NT2/D1 (cell line): ENCODE results near the gene RAB26.

Experiments
- SUZ12 ChIP-seq: IDR thresholded peaks from 2 replicates; pipeline ENCODE4 v1.6.1; 2011; ENCODE audit not compliant: insufficient read length, insufficient read depth; ENCODE audit errors: extremely low read depth
- YY1 ChIP-seq: IDR thresholded peaks from 2 replicates; pipeline ENCODE4 v1.6.1; 2011; ENCODE audit not compliant: insufficient read length, insufficient read depth
- ZNF274 ChIP-seq: IDR thresholded peaks from 2 replicates; pipeline ENCODE4 v1.6.1; 2011; ENCODE audit warnings: mild to moderate bottlenecking, low read depth, low read length

GRCh38 chr16:2147981-2148671 is at the start of gene RAB26:
- TF ChIP-seq YY1 (no peak), ZNF274 (no peak), SUZ12 (no peak)
